GM19351 (cell line): ENCODE results near the gene HPDL.

Experiments
- ATAC-seq: cut with Tn5 transposase; IDR thresholded peaks from one replicate; pipeline ENCODE4 v1.9.1; 2021; ENCODE audit warnings: mild to moderate bottlenecking, moderate library complexity; ENCODE audit not compliant: unreplicated experiment

Gene HPDL

DNA sequence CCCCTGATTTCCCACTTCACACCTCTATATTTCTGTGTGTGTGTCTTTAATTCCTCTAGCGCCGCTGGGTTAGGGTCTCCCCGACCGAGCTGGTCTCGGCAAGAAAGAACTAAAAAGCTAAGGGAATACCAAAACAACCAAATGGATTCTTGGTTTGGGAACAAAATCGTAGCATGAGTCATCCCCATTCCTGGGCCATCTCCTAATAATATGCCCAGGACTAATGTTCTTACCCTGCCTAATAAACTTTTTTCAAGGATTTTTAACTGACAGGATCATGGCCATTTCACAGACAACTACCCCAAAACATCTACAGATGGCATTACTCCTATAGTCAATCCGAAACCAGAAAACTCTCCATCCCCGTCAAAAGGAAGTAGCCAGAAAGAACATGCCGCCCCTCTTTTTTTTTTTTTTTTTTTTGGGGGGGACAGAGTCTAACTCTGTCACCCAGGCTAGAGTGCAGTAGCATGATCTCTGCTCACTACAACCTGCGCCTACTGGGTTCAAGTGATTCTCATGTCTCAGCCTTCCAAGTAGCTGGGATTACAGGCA lies 4.1 kb upstream of the HPDL start:
- ATAC-seq = no peak

DNA sequence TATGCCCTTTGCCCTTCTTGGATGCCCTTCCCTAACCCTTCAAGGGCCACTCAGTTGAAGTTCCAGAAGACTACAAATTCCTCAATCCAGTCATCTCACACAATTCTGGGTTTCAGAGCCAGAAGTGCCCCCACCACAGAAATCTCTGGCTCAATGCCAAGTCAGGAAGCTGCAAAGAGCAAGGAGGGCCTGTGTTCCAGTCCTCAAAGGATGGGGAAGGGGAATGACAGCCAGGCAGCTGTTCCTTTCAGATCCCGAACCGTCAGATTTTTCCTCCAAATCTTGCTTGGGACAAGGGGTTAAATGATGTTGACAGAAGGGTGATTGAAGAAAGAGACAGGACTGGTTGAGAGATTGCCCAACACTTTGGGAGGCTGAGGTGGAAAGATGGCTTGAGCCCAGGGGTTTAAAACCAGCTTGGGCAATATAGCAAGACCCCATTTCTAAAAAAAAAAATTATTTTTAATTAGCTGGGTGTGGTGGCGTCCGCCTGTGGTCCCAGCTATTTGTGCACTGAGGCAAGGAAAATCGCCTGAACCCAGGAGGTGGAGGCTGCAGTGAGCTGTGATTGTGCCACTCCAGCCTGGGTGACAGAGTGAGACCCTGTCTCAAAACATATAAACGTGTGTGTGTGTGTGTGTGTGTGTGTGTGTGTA lies 716 bp upstream of the HPDL start:
- no peak for ATAC-seq

DNA sequence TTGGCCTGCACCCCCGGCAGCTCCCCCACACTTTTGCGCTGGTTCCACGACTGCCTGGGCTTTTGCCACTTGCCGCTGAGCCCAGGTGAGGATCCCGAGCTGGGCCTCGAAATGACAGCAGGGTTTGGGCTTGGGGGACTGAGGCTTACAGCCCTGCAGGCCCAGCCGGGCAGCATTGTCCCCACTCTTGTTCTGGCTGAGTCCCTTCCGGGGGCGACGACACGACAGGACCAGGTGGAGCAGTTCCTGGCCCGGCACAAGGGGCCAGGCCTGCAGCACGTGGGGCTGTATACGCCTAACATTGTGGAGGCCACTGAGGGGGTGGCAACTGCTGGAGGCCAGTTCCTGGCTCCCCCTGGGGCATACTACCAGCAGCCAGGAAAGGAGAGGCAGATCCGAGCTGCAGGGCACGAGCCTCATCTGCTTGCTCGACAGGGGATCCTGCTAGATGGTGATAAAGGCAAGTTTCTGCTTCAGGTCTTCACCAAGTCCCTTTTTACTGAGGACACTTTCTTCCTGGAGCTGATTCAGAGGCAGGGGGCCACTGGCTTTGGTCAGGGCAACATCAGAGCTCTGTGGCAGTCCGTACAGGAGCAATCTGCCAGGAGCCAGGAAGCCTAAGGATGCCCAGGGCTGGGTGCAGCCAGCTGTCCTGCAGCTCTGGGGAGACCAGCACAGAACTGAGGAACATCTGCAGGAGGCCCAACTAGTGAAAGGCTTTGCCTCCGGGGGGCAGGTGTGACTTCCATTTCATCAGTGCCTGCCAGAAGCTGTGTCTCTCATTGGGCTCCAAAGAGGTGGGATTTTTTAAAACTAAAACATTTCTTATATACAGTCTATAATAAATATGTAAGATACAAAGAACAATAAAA lies 1.2 kb downstream of the HPDL start:
- no peak for ATAC-seq

DNA sequence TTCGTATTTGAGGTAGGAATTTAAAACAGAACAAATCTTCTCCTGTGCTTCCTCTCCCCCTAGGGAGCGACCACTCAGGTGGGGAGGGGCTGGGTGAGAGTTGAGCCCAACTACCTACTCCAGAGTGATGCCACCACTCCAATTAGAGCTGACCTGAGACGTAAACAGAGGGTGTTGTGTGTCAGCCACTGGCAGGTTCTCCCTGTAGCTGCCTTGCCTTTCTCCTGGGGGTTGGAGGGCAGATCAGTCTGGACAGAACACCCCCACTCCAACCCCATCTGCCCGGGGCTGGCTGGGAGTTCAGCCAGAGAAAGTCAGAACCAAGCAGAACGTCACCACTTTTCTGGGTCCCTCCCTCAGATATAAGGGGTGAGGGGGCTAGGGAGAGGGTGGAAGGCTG lies 2.0 kb downstream of the HPDL start:
- no peak for ATAC-seq

DNA sequence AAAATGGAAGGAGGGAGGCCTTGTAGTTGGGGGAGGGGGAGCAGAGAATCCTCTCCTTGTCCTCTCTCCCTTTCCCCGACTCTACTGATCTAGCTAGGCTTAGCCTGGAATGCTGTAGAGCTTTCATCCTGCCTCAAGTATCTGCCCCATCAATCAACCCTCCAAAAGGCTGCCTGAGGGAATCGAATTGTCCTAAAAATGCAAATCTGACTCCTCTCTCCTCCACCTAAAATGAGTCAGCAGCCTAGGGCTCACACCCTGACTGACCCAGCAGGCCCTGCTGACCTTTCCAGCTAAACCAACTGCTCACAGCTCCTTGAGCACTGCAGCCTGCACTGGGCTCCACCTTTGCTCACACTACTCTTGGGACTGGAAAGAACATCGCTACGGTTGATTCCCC lies 2.8 kb downstream of the HPDL start:
- ATAC-seq = no peak

DNA sequence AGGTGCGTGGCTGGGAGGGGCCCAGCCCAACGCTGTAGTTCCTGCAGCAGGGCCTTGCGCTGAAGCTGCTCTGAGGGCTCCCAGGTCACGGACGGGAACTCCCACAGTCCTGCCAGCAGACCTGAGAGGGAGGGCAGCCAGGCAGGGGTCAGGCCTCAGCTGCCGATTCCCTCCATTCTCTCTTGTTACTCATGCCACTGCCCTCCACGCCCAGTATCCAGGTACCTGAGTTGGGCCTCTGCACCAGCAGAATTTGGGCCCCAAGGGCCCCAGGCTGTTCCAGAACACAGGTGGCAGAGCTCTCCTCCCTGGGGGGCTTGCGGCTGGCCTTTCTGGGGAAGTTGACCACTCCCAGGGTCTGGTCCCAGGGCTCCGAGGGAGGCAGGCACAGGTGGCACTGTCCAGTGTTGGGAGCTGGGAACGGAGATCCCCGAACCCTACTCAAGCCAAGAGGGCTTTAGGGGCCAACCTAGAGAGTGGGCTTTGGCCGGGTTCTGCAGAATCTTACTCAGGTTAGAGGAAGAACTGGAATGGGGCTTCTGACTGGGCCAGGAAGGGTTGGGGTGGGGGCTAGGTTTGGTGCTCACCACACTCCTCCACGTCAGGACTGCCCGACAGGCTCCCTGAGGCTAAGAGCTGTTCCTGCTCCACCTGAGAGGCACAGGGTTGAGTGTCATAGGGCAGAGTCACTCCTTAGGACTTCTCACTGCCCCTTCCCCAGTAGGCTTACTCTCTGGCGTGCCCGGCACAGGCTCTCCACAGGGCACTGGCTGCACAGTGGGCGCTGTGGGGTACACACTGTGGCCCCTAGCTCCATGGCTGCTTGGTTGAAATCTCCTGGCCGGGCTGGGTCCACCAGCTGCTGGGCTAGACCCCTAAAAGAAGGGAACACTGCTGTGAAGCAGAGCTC lies 5.0 kb downstream of the HPDL start:
- ATAC-seq = no peak

DNA sequence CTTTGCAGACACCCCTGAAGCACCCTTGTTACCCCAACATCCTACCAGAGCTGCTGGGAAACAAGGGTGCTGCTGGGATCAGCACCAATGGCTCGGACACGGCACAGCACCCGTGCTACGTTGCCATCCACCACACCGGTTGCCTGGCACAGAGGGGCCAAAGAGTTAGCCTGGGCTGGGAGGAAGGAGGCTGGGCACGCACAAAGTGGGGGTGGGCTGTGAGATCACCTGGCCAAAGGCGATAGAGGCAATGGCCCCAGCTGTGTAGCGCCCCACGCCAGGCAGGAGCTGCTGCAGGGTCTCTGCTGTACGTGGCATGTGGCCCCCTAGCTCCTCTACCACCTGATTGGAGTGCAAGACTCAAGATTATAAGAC lies 5.6 kb downstream of the HPDL start:
- no peak for ATAC-seq

DNA sequence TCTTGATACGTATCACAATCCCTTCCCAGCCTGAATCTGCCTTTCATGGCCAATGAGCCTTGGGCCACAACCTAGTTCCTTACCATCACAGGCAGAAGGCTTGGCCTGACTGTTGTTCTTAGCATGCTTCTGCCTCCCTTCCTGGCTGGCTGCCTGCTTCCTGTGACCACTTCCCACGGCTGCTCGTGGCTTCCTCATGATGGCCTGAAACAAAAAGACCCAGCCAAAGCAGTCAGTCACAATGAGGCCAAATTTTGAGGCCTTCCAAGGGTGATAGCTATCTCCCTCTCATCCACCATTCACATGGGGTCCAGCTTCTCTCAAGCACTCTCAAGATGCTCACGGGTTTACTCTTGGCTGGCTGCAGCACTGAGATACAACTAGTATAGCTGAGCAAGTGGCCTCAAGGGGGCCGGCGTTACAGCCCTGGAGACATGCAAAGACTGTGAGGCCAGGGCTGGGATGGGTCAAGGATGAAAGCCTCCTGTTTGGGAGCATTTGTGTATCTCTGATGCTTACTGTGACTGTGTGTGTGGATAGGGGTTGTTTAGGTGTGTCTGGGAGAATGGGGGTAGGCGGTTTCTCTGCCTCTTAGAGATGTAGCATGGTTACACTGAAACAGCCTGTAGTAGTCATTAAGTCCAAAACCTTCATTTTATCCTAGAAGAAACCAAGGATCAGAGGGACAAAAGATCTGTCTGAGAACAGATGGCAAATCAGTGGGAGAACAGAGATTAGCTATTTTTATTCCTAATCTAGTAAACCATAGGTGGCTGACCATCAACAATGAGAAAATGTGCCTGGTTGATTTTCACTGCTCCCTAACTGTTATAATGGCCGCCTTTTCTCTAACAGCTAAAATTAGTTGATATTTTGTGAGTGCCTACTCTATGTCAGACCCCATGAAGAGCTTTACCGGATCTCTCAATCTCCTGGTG lies 7.9 kb downstream of the HPDL start:
- no peak for ATAC-seq

DNA sequence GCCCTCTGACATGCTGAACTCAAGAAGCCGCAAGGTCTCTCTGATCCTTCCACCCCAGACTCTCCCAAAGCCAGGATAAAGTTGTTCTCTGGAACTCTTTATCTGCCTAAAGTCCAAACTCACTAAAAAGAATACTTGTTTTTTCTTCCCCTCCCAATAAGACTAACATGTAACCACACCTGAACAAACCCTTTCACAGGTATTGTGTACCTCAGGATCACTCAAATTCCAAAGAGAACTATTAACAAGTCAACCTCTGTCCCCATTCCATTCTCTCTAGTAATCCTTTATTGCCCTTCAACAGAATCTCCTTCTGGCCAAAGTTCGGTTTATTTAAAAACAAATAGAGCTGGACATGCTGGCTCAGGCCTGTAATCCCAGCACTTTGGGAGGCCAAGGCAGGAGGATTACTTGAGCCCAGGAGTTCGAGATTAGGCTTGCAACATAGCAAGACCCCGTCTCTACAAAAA lies 9.2 kb downstream of the HPDL start:
- no peak for ATAC-seq

DNA sequence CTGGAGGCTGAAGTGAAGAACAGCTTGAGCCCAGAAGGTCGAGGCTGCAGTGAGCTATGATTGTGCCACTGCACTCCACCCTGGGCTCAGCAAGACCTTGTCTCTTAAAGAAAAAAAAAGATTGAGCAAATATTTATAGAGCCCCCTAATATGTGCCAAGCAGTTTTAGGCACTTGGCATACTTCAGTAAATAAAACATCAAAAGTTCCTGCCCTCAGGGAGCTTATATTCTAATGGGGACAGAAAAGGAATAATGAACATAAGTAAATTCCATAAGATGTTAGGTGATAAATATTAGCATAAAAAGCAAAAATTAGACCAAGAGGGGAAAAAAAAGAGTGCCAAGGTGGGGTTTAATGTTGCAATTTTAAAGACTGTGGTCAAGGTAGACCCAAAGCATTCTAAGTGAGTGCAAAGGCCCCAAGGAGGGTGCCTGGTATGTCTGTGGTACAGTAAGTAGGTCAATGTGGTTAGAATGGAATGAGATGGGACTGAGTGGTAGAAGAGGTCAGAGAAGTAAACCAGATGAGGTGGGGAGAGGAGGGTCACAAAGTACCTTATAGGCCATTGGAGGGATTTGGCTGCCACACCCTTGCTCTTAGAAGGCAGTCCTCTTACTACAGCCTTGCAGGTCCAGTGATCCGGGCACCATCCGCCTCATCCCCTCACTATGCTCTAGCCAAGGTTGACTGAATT lies 11.1 kb downstream of the HPDL start:
- no peak for ATAC-seq

DNA sequence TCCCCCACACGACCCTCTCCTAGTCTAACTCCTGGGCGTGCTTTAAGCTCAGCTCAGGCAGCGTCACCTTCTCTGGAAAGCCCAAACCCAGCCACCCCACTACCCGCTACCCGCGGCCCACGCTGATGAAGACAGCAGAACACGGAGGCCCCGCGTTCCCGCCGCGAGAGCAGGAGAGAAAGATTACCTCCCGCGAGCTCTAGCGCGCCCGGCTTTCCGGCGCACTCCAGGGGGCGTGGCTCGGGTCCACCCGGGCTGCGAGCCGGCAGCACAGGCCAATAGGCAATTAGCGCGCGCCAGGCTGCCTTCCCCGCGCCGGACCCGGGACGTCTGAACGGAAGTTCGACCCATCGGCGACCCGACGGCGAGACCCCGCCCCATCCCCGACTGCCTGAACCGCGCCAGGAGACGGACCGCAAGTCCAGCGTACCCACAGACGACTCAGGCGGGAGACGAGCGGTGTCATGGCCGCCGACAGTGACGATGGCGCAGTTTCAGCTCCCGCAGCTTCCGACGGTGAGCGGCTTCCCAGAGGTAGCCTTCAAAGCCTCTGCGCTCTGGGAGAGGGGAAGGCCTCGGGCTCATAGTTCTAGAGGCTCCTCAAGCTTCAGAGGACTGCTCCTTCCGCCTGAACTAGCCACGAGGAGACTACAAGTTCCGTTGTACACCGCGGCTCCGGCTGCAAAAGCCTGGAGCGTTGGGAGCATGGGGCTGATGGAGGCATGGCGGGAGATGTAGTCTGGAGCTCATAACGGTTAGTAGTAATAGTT lies 13.3 kb downstream of the HPDL start, which contains the start of the genes MUTYH and TOE1:
TSS of gene MUTYH (minus strand) at position 652 of the 770 bp plus-strand sequence. CDS start 5,935 bp downstream, outside the sequence.
TSS of gene TOE1 (plus strand) at position 382 of the 770 bp plus-strand sequence. CDS start at position 465, 83 bp downstream.
- peak; percentile 81 for ATAC-seq

DNA sequence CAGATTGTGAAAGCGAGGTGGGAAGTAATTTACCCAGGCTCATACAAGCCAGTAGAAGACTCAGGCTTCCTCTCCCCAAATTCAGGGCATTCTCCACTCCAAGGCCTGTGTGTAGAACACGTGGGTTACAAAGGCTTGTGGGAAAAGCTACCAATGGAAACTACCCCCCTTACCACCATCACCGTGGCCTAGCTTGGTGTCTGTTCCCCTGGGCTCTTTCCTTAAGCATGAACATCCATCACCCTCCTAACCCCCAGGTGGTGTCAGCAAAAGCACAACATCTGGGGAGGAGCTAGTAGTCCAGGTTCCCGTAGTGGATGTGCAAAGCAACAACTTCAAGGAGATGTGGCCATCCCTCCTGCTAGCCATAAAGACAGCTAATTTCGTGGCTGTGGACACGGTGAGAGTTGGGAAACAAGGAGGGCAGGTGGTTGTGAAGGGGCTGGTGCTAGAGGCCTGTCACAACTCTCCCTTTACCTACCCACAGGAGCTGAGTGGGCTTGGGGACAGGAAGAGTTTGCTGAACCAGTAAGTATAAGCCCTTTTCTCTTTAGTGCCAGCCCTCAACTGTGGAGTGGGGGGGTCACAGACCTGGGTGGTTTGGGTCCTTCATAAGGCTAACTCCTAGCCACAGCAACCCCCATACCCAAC lies 14.2 kb downstream of the HPDL start:
- no peak for ATAC-seq

DNA sequence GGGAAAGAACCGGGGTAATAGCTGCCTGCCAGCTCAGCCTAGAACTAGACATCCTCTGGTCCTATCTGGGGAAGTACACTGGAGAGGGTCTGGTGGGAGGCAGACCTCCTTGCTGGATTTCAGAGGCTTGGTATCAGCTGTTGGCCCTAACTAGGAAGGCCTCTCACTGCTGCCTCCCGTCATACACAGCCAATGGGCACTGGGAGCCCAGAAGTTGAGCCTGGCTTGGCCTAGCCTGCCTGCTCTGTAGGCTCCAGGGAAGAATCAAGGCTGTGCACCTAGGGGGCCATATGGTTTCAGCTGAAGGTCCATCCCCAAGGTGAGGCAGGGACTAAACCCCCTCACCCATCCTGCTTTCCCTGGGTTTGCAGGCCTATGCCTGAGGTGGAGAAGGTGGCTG lies 17.8 kb downstream of the HPDL start:
- ATAC-seq = no peak

DNA sequence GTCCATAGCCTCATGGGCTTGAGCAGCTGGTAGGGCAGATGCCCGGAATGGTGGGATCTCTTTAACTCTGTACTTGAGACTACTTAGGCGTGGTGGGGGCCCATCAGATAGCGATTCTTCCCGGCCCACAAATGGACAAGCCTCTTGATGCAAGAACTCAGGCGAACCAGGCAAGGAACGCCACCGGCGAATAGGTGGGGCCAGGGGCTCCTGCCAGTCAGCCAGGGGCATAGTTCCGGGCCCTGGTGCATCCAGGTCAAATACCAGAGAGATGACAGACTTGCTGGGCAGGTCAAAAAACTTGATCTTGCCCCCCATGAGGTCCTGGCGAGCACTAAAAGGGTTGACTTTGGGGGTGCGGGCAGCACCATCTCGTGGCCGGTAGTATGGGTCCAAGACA lies 18.3 kb downstream of the HPDL start:
- ATAC-seq = no peak

DNA sequence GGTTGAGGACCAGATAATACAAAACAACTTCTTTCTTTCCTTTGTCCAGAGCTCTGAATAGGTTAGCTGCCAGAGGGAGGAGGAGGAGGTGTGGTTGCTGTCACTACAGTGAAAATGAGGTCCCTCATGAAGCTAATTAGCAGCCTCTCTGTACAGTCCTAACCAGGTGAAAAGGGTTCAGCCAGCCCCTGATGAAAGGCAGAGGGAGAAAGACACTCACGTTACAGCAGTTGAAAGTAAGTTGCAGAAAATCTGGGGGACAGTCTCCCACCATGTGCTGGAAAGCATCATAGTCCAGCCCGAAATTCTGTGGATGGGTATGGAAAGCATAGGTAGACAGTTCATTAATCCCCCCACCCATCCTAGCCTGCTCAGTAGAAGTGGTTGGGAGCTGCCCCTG lies 19.8 kb downstream of the HPDL start:
- ATAC-seq = no peak

DNA sequence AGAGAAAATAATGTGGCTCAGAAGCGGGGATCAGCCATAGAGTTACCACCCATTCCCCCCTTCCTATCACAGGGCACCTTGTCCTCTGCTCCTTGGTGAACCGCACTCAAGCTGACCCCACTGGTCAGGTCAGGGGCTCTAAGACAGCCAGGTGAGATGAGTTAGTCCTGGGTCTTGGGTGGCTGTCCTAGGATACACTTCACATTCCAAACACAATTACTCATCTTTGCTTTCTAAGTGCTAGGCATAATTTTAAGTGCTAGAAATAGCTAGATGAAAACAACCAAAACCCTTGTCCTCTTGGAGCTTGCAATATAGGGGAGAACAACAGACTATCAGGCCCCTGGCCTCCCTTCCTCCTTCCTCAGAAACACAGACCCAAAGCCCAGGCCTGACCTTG lies 21.3 kb downstream of the HPDL start:
- ATAC-seq = no peak

DNA sequence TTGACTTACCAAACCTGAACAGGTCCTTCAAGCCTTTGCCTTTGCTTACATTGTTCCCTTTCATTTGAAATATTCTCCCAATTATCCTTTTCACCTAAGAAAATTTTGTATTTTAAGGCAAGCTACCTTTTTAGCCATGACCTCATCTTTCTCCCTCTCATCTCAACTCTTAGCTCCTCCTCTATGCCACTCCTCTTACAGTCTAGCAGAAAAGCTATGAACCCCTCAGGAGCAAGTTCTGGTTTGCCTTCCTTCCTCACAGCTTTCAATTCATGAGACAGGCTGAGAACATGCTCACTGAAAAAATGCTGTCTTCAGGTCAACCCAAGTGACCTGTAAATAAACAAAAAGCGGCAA lies 21.9 kb downstream of the HPDL start:
- no peak for ATAC-seq
